K562 (cell line): ENCODE results near the gene CHSY3. TPM values are rescaled to one million over a fixed set of nuclear protein-coding genes. Genes with fewer than 3 reads are reported as not detected.

Experiments
- ATAC-seq: fragments of 200-7000 bp; cut with Tn5 transposase; 3 replicates; pipeline ENCODE4 v1.9.1; 2020; ENCODE audit warnings: moderate library complexity
- BruUV-seq: library from RNA; stranded (reverse); fragments of 400-500 nt; replicated peaks from 2 replicates; lab custom pipeline; 2021; lab: Mats Ljungman, UMichigan
- CTCF ChIA-PET: fragments of 300-600 bp; formaldehyde crosslinking; extraction: SDS; loops from one replicate; lab custom pipeline; 2021; ENCODE audit warnings: low intra/inter-chr PET ratio; lab: Yijun Ruan, JAX
- POLR2A ChIA-PET: fragments of 300-600, 350-650 bp; sonication (Branson Sonifier 250); formaldehyde crosslinking; extraction: SDS; loops from one replicate; lab custom pipeline; 2021; ENCODE audit warnings: antibody characterized with exemption, inconsistent platforms; lab: Yijun Ruan, JAX
- DNase-seq, 4 experiments: peaks; one replicate each; pipeline versions ENCODE4 v3.0.0 to v3.0.0-alpha.2; 2011 to 2018; ENCODE audit warnings: low spot score in 3 of 4, mixed read lengths in 3 of 4; ENCODE audit errors: extremely low read depth in 1 of 4
- FAIRE-seq: peaks from 2 replicates; lab custom pipeline; 2011; peaks lifted over from hg19 to GRCh38; lab: Jason Lieb, UNC
- H2AFZ ChIP-seq: 2 replicates; pipeline ENCODE4 v1.6.0; 2011; ENCODE audit warnings: low read depth, low read length, control low read depth, inconsistent platforms
- H3K27ac ChIP-seq: fragments of 200-600 bp; 3 replicates; pipeline ENCODE4 v1.8.0; 2011; ENCODE audit warnings: low read depth, mild to moderate bottlenecking, control low read depth, inconsistent platforms, low read length, moderate library complexity, mixed read lengths; ENCODE audit errors: extremely low read depth
- H3K27me3 ChIP-seq, 2 experiments: fragments of 300-600 bp in 1 of 2; 2 replicates in 1 of 2; 3 replicates in 1 of 2; pipeline versions ENCODE4 v1.6.0 to v1.8.0; 2011; ENCODE audit warnings: inconsistent platforms in 2 of 2, low read length in 2 of 2, mild to moderate bottlenecking in 1 of 2, mixed read lengths in 1 of 2, moderate library complexity in 1 of 2; ENCODE audit not compliant: control insufficient read depth in 2 of 2, insufficient read depth in 2 of 2
- H3K36me3 ChIP-seq: fragments of 300-600 bp; 3 replicates; pipeline ENCODE4 v1.8.0; 2011; ENCODE audit warnings: mild to moderate bottlenecking, low read length, inconsistent platforms; ENCODE audit not compliant: control insufficient read depth, insufficient read depth
- H3K4me1 ChIP-seq, 2 experiments: fragments of 200-600 bp in 1 of 2; replicated peaks in 1 of 2; 2 replicates in 1 of 2; 3 replicates in 1 of 2; pipeline versions ENCODE4 v1.5.1 to v1.8.0; 2011; ENCODE audit warnings: inconsistent platforms in 2 of 2, low read length in 2 of 2, mild to moderate bottlenecking in 1 of 2, mixed read lengths in 1 of 2, moderate library complexity in 1 of 2; ENCODE audit not compliant: control insufficient read depth in 2 of 2, insufficient read depth in 2 of 2
- H3K4me2 ChIP-seq: 2 replicates; pipeline ENCODE4 v1.6.1; 2011; ENCODE audit warnings: low read length, control low read depth, inconsistent platforms, mixed read lengths; ENCODE audit not compliant: insufficient read depth
- H3K4me3 ChIP-seq: fragments of 200-600 bp; sonication (generic), shearing (Covaris generic); 2 replicates; pipeline ENCODE4 v1.5.1; 2016; ENCODE audit warnings: control low read depth, inconsistent platforms
- H3K79me2 ChIP-seq: fragments of 200-600 bp; 3 replicates; pipeline ENCODE4 v1.8.0; 2011; ENCODE audit warnings: low read length, inconsistent platforms; ENCODE audit not compliant: control insufficient read depth, insufficient read depth
- H3K9ac ChIP-seq, 2 experiments: 2 replicates each; pipeline versions ENCODE4 v1.6.0 to v1.6.1; 2011; ENCODE audit warnings: low read depth in 2 of 2, low read length in 2 of 2, control low read depth in 1 of 2, inconsistent platforms in 1 of 2, mild to moderate bottlenecking in 1 of 2, mixed read lengths in 1 of 2; ENCODE audit not compliant: insufficient read depth in 1 of 2
- H3K9me1 ChIP-seq: one replicate; pipeline ENCODE4 v1.6.0; 2011; ENCODE audit warnings: inconsistent platforms, mild to moderate bottlenecking, low read length, moderate library complexity; ENCODE audit not compliant: control insufficient read depth, insufficient read depth
- H3K9me3 ChIP-seq: replicated peaks from 2 replicates; pipeline ENCODE4 v1.5.1; 2011; ENCODE audit warnings: low read depth, low read length, inconsistent platforms; ENCODE audit not compliant: control insufficient read depth, insufficient read depth
- H4K20me1 ChIP-seq: replicated peaks from 2 replicates; pipeline ENCODE4 v1.6.1; 2011; ENCODE audit warnings: low read length, inconsistent platforms, mixed read lengths; ENCODE audit not compliant: control insufficient read depth, insufficient read depth
- FOXA3 ChIP-seq, 2 experiments: fragments of 450-650 bp in 1 of 2; sonication (generic) in 1 of 2; formaldehyde crosslinking; IDR thresholded peaks in 1 of 2; conservative IDR thresholded peaks in 1 of 2; 2 replicates each; pipeline versions ENCODE4 v1.4.0 to v1.8.0; 2020 to 2022; ENCODE audit warnings: mild to moderate bottlenecking in 2 of 2, missing genetic modification reagents in 1 of 2
- JUN ChIP-seq, 2 experiments: sonication (generic) in 1 of 2; formaldehyde crosslinking in 1 of 2; IDR thresholded peaks; 2 replicates each; pipeline versions ENCODE4 v1.6.1 to v1.8.0; 2012 to 2022; ENCODE audit warnings: borderline replicate concordance in 2 of 2, mild to moderate bottlenecking in 2 of 2, improper control_type of control experiment in 1 of 2, low read depth in 1 of 2, low read length in 1 of 2, missing genetic modification reagents in 1 of 2
- JUND ChIP-seq, 2 experiments: IDR thresholded peaks; 2 replicates in 1 of 2; 3 replicates in 1 of 2; pipeline ENCODE4 v1.6.1; 2011; ENCODE audit warnings: borderline replicate concordance in 2 of 2, low read depth in 2 of 2, low read length in 2 of 2, improper control_type of control experiment in 1 of 2, missing biosample characterization in 1 of 2, missing genetic modification characterization in 1 of 2, missing genetic modification reagents in 1 of 2
- MED1 ChIP-seq: sonication (generic); formaldehyde crosslinking; IDR thresholded peaks from 2 replicates; pipeline ENCODE4 v1.8.1; 2023; ENCODE audit warnings: missing genetic modification reagents, borderline replicate concordance
- NR2C2 ChIP-seq, 2 experiments: fragments of 200-800 bp in 1 of 2; sonication (Bioruptor generic) in 1 of 2; sonication (generic) in 1 of 2; formaldehyde crosslinking in 1 of 2; IDR thresholded peaks; 2 replicates each; pipeline versions ENCODE4 v1.6.1 to v1.8.0; 2016 to 2022; ENCODE audit warnings: mild to moderate bottlenecking in 1 of 2, missing compliant biosample characterization in 1 of 2, missing genetic modification characterization in 1 of 2, missing genetic modification reagents in 1 of 2
- RHOXF2B ChIP-seq: fragments of 250-450 bp; sonication (Bioruptor Pico); conservative IDR thresholded peaks from 2 replicates; pipeline ENCODE4 v1.5.1; 2021
- ZKSCAN8 ChIP-seq: fragments of 200-800 bp; sonication (Bioruptor generic); IDR thresholded peaks from 2 replicates; pipeline ENCODE4 v1.6.1; 2016; ENCODE audit warnings: missing genetic modification characterization, missing compliant biosample characterization
- WGBS: fragments of 100-300 bp; shearing (Covaris generic); methylation state at CpG from one replicate; pipeline ENCODE4 v1.1.6; 2016; ENCODE audit warnings: low coverage, mixed read lengths; ENCODE audit not compliant: insufficient coverage; ENCODE audit errors: missing lambda C conversion rate; 5-methylcytosine and 5-hydroxymethylcytosine counted together
- in situ Hi-C: fragments of 300-500 bp; cut with MboI; formaldehyde crosslinking; loops from 4 replicates; pipeline ENCODE4 v1.15.0; 2018; ENCODE audit warnings: inconsistent platforms, mixed read lengths
- intact Hi-C: fragments of 100-400 bp; cut with micrococcal nuclease; formaldehyde crosslinking; loops from 2 replicates; pipeline ENCODE4 v1.14.2; 2022
- polyA plus RNA-seq, 8 experiments: library from polyadenylated mRNA; depleted of rRNA in 4 of 8; stranded (reverse) in 5 of 8; unstranded in 3 of 8; fragments of >200 nt; fragmentation: Nextera tagmentation in 2 of 8; fragmentation: Illumina TruSeq in 1 of 8; extraction: Ambion mirVana in 2 of 8; extraction: Trizol in 1 of 8; gene quantifications; 2 replicates each; pipeline versions ENCODE4 v1.2.1 to v1.2.3, GENCODE V29; 2011 to 2014; ENCODE audit warnings: inconsistent platforms in 1 of 8, missing spikeins in 1 of 8
- total RNA-seq, 7 experiments: library from RNA; depleted of rRNA in 6 of 7; stranded (reverse); fragments of >200 nt in 6 of 7; fragmentation: Illumina TruSeq in 2 of 7; extraction: Trizol in 2 of 7; gene quantifications; 2 replicates each; pipeline versions ENCODE4 v1.2.1 to v1.2.3, GENCODE V29; 2011 to 2021; ENCODE audit warnings: low replicate concordance in 1 of 7

CHSY3 gene
- total and polyA plus RNA-seq, 9 of the 15 experiments (the other 6 are each of a cell fraction or from before 2014, with no cell fraction given) = 0.04 TPM; not detected in 8

- Histone ChIP-seq H3K9me1 (no peaks in the 10 kb centered on the region), H3K27me3 (no peaks in the 10 kb centered on the region), H3K27ac (no peak overlapping the region), H2AFZ (no peak overlapping the region), H3K9ac (no peak overlapping the region), H3K36me3 (no peaks in the 10 kb centered on the region), H3K4me2 (no peak overlapping the region), H3K79me2 (no peaks in the 10 kb centered on the region), H3K4me1 (no peaks in the 10 kb centered on the region), H3K4me3 (no peak overlapping the region), H3K9me3 (no peaks in the 10 kb centered on the region), H4K20me1 (no peaks in the 10 kb centered on the region)
- intact Hi-C loops (no loop called here), in situ Hi-C loops (no loop called here)
- WGBS = 0% methylated on average over 3 of the region's 3 CpGs
- CTCF ChIA-PET = no interaction called here
- ATAC-seq (no peak), DNase-seq (no peak), FAIRE-seq (no peak)
- no peak for TF ChIP-seq RHOXF2B (CRISPR knock-in tag)
- no peak for TF ChIP-seq MED1 (CRISPR knock-in tag)
- no peak for TF ChIP-seq ZKSCAN8 (CRISPR knock-in tag)
- no peak for TF ChIP-seq NR2C2 (CRISPR knock-in tag; IDR thresholded peaks at IDR 0.05)
- no peak for TF ChIP-seq NR2C2 (tag; IDR thresholded peaks at IDR 0.05)
- no peak for TF ChIP-seq FOXA3 (CRISPR knock-in tag; conservative IDR thresholded peaks at IDR 0.05 in 1 of 2, IDR thresholded peaks at IDR 0.05 in 1 of 2)
- TF ChIP-seq JUN (IDR thresholded peaks at IDR 0.05; ENCODE audit: borderline replicate concordance, low read depth, low read length) = no peak
- TF ChIP-seq JUN (CRISPR knock-in tag; IDR thresholded peaks at IDR 0.05; ENCODE audit: borderline replicate concordance) = no peak
- TF ChIP-seq JUND (IDR thresholded peaks at IDR 0.05; ENCODE audit: borderline replicate concordance, low read depth, low read length) = no peak
- TF ChIP-seq JUND (tag; IDR thresholded peaks at IDR 0.05; ENCODE audit: borderline replicate concordance, low read depth, low read length) = no peak
- POLR2A ChIA-PET = no interaction called here
- BruUV-seq = no TSS peak
These were observed 198.1 kb downstream of the CHSY3 start for GRCh38 chr5:130102375-130102774.
